GM10266 (cell line): ENCODE measurements around the gene DIDO1.
"Not testable (repeated sequence)": the region's sequence is repeated elsewhere in the genome, so short reads cannot be mapped to it uniquely, and the experiment has no call there.

Experiments used
- DNase-seq: peaks from one replicate; pipeline ENCODE4 v3.0.0; 2012; ENCODE audit errors: extremely low spot score
- TF ChIP-seq, protein P1 (sequence below): IDR thresholded peaks from 2 replicates; pipeline ENCODE4 v1.5.1; 2012; ENCODE audit warnings: mild to moderate bottlenecking, low read depth; ENCODE audit not compliant: control insufficient read depth, insufficient read depth; ENCODE audit errors: missing control alignments

DIDO1 gene

DNA sequence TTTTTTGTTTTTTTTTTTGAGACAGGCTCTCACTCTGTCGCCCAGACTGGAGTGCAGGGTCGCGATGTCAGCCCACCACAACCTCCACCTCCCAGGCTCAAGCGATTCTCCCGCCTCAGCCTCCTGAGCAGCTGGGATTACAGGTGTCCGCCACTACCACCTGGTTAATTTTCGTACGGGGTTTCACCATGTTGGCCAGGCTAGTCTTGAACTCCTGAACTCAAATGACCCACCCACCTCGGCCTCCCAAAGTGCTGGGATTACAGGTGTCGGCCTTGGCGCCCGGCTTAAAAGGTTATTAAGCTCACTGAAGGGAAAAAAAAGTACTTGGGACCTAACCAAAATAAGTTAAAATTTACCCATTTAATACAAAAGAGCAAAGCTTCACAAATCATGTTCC lies 66.6 kb downstream of the DIDO1 start:
- TF ChIP-seq, protein P1, sequence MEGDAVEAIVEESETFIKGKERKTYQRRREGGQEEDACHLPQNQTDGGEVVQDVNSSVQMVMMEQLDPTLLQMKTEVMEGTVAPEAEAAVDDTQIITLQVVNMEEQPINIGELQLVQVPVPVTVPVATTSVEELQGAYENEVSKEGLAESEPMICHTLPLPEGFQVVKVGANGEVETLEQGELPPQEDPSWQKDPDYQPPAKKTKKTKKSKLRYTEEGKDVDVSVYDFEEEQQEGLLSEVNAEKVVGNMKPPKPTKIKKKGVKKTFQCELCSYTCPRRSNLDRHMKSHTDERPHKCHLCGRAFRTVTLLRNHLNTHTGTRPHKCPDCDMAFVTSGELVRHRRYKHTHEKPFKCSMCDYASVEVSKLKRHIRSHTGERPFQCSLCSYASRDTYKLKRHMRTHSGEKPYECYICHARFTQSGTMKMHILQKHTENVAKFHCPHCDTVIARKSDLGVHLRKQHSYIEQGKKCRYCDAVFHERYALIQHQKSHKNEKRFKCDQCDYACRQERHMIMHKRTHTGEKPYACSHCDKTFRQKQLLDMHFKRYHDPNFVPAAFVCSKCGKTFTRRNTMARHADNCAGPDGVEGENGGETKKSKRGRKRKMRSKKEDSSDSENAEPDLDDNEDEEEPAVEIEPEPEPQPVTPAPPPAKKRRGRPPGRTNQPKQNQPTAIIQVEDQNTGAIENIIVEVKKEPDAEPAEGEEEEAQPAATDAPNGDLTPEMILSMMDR, result no peak
- DNase-seq, result no peak

DNA sequence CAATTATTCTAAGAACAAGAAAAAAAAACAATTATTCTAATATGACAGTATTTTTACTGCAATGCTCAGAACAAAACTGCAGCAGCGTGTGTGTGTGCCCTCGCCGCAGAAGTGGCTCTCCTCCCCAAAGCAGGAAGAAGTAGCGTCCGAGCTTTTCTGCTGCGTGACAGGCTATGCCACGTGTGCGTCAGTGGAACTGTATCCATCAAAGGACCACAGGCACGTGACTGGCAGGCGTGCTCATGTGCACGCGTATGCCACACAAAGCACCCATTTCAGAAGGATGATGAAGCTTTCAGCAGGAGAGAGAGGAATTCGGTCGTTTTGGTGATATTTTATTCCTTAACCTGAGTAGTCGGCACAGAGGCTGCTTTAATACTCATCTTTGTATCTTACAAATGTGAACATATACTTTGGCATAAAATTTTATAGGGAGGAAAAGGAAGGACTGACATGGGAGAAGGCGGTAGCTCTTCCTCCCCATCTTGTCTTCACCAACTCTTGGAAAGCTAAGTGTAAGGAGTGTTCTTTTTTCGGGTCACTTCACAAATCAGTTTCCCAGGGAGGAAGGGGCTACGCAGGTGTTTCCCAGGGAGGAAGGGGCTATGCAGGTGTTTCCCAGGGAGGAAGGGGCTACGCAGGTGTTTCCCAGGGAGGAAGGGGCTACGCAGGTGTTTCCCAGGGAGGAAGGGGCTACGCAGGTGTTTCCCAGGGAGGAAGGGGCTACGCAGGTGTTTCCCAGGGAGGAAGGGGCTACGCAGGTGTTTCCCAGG lies 68.1 kb downstream of the DIDO1 start:
- TF ChIP-seq, protein P1, result no peak
- no peak for DNase-seq

DNA sequence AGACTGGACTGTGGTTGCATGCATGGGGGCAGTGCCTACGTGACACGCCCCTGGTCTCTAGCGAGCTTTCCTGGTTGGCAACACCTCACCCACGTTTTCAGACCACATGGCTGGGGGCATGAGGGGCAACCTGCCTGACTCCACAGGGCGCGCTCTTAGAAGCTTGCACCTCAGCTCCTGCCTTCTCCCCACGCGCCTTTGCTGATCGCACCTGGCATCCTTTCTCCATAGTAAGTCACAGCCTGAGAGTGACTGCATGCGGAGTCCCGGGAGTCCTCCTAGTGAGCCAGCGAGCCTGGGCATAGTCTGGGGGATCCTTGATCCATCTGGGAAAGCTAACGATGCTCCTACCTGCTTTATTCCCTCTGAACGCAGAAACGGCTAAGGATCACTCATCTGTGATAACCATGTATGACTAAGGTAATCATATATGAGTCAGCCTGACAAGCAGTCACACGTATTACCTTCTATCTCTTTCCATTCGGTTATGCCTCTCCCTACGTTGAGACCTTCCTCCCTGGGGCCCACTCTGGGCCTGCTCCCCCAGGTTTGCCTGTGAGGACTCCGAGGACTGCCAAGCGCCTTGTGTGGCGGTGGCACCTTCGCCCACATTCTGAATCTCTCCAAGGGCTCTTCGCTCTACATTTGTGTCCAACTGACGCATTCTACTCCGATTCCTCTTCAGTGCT lies 69.2 kb downstream of the DIDO1 start:
- TF ChIP-seq, protein P1, result no peak
- no peak for DNase-seq

GRCh38 chr20:62855120-62855519 lies 71.2 kb downstream of the DIDO1 start:
- TF ChIP-seq, protein P1, result no peak

DNA sequence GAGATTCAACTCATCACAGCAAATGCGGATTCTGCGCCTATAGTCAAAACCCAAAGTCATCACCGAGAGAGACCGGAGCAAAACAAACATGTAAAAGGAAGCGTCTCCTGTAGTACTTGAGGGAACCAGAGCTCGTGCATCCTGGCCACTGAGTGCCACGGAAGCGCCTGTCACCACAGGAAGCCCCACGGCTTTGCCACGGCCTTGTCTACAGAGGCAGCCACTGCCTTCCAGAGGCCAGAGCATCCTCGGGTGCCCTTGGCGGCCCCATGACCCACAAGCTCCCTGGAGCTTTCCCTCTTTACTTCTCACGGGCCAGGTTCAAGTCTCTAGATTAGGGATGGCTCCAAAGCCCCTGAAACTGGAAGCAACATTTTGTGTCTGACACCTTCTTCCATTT lies 72.2 kb downstream of the DIDO1 start:
- no peak for DNase-seq
- TF ChIP-seq, protein P1, result no peak

More at GRCh38 chr20:62855120-62855519, 71.2 kb downstream of the DIDO1 start:
- DNase-seq, result no peak

- DNase-seq, result not testable (repeated sequence)
These were observed 73.0 kb downstream of the DIDO1 start for GRCh38 chr20:62853304-62853703.

GRCh38 chr20:62852841-62853240 lies 73.5 kb downstream of the DIDO1 start:
- TF ChIP-seq, protein P1, result no peak
- no peak for DNase-seq
